Stimulated activated naive CD8-positive, alpha-beta T cell treated with anti-CD3 and anti-CD28 coated beads, Interleukin-15, Interleukin-2, amounts not matched to agents 100 U/mL and 50 U/mL, for 24 hours (primary cell): ENCODE results near the gene NPHP3.
"Not testable (repeated sequence)": the region's sequence is repeated elsewhere in the genome, so short reads cannot be mapped to it uniquely, and the experiment has no call there.

Experiments used
- ATAC-seq: fragments of 150-1000 bp; cut with Tn5 transposase; one replicate; pipeline ENCODE4 v1.10.0; 2021
- DNase-seq: peaks from one replicate; pipeline ENCODE4 v3.0.0; 2021

NPHP3 gene

DNA sequence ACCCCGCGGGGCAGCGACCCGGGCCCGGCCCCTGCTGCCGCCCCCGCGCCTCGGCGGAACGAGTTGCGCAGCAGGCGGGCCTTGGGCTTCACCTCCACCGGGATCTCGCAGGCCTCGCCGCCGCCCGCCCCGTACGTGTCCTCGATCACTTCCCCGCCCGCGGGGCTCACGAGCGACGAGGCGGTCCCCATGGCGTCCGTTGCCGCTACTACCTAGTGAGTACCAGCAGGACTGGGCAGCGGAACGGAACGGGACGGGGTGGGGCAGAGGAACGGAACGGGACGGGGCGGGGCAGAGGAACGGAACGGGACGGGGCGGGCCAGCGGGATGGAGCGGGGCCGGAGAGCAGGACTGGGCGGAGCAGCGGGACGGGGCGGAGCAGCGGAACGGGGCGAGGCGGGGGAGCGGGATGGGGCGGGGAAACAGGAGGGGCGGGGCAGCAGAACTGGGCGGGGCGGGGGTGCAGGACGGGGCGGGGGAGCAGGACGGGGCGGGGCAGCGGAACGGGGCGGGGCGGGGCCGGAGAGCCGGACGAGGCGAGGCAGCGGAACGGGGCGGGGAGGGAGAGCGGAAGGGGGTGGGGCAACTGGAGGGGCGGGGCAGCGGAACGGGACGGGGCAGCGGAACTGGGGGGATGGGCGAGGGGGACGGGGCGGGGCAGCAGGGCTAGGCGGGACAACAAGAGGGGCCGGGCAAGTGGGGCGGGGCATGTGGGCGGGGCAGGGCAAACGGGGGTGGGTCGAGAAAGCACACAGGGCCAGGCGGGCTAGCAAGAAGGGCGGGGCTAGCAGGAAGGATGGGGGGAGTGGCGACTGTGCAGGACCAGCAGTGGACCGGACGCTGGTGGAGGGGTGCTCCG lies at the start of gene NPHP3:
Gene NPHP3 (minus strand): TSS at position 245 of the 859 bp plus-strand sequence. CDS start 54 bp downstream, at position 191.
- ATAC-seq (peak; percentile 92), DNase-seq (peak; percentile 98)

GRCh38 chr3:132758740-132759139 lies 36.5 kb upstream of the NPHP3 start:
- ATAC-seq = no peak
- DNase-seq = no peak

DNA sequence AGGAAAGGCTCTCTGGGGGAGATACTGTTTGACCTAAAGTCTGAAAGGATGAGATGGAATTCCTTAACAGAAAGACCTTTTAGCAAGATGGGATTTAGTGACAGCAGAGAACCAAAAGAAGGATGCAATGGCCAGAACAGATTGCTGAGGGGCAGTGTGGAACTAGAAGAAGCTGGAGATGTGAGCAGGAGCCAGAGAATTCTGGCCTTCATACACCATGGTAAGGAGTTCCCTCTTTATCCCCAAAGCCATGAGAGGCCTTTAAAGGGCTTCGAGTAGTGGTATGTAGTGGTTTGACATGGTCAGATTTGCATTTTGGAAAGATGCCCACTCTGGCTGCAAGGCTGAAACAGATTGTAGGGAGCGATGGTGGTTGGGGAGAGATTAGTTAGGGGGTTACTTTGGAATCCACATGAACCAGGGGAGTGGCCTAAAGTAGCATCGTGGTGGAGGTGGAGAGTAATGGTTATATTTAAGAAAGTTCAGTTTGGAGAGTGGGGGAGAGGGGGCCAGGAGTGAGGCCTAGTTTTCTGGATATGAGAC lies 34.0 kb upstream of the NPHP3 start:
- ATAC-seq = no peak
- no peak for DNase-seq

DNA sequence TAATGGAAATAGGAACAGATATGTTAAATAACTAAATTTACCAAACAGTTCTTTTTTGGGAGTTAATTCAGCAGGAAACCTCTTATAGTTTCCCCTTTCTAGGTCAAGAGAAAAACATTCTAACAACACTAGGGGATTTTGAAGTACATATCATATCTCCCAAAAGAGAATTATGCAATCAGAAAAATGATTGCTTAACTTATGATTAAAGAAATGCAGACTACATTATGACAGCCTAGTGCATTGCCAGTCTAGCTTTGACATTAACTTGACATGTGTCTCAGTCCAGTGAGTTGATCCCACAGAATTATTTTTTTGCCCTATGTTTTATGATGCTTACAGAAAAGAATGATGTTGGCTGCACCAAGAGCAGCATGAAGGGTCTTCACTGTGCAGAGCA lies 31.7 kb upstream of the NPHP3 start:
- no peak for DNase-seq
- no peak for ATAC-seq

DNA sequence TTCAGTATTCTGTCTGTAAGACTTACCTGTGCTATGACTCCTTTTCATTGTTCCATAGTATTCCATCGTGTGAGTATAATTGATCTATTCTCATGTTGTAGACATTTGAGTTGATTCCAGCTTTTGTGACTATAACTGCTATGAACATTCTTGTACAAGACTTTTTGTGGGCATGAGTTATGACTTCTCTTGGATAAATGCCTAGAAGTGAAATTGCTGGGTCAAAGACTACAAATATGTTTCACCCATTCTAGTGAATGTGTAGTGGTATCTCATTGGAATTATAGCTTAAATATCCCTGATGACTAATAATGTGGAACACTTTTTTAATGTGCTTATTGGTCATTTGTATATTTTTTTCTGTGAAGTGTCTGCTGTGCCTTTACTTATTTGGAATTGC lies 27.6 kb upstream of the NPHP3 start:
- no peak for DNase-seq
- no peak for ATAC-seq

DNA sequence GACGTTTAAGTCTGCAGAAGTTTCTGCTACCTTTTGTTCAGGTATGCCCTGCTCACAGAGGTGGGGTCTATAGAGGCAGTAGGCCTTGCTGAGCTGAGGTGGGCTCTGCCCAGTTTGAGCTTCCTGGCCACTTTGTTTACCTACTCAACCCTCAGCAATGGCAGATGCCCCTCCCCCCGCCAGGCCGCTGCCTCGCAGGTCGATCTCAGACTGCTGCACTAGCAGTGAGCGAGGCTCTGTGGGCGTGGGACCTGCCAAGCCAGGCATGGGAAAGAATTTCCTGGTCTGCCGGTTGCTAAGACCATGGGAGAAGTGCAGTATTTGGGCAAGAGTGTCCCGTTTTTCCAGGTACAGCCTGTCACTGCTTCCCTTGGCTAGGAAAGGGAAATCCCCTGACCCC lies 24.5 kb upstream of the NPHP3 start:
- not testable (repeated sequence) for ATAC-seq

GRCh38 chr3:132738314-132738713 lies 16.1 kb upstream of the NPHP3 start:
- DNase-seq (no peak), ATAC-seq (no peak)

More for the DNA sequence above, 24.5 kb upstream of the NPHP3 start:
- not testable (repeated sequence) for DNase-seq

DNA sequence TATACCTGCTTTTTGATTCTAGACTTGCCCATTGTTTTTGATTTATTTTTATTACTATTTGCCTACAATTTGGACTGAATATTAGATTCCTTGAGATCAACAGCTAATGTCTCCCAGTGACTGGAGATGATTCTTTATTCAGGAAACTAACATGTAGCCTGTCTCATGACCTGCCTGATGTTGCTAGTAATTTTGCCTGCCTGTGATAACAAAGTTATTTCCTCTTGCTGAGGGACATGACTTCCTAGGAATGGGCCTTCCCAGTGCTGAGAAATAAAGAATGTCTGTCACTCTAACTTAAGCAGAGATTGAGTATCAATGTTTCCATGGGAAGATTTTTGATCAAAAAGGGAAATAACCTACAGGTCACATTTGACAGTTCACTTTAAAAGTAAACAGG lies 13.4 kb upstream of the NPHP3 start:
- ATAC-seq (no peak), DNase-seq (no peak)

DNA sequence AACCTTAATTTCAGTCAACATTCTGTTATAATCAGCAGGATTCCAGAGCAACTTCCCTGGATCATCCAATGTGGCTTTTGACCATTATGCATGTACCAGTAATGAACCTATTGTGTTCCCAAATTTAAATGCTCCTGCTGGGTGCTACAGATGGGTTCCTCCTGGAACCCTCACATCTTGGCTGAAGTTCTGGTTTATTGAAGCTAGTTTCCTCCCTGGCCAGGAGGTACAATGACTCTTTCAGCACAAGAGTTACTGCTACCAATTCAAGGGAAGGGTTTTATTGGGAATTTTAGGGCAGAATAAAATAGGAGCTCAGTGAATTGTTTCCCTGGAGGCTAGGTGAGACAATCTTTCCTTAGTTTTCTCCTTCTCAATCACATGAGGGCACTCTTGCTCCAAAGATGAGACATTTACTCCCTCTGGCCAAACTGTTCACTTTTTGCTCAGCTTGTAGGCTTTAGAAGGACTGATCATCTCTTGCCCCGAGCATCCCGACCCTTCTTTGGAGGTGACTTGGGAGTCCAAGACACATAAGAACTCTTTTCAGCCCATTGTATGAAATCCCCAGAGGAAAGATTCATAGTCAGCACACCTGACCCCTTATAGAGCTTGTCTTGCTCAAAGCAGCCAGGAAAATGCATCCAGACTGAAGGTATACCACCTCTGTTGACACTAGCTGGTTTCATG lies 8.8 kb upstream of the NPHP3 start:
- peak; percentile 36 for ATAC-seq
- no peak for DNase-seq

- DNase-seq = no peak
- no peak for ATAC-seq
Measured at GRCh38 chr3:132726341-132726823, 4.2 kb upstream of the NPHP3 start.

DNA sequence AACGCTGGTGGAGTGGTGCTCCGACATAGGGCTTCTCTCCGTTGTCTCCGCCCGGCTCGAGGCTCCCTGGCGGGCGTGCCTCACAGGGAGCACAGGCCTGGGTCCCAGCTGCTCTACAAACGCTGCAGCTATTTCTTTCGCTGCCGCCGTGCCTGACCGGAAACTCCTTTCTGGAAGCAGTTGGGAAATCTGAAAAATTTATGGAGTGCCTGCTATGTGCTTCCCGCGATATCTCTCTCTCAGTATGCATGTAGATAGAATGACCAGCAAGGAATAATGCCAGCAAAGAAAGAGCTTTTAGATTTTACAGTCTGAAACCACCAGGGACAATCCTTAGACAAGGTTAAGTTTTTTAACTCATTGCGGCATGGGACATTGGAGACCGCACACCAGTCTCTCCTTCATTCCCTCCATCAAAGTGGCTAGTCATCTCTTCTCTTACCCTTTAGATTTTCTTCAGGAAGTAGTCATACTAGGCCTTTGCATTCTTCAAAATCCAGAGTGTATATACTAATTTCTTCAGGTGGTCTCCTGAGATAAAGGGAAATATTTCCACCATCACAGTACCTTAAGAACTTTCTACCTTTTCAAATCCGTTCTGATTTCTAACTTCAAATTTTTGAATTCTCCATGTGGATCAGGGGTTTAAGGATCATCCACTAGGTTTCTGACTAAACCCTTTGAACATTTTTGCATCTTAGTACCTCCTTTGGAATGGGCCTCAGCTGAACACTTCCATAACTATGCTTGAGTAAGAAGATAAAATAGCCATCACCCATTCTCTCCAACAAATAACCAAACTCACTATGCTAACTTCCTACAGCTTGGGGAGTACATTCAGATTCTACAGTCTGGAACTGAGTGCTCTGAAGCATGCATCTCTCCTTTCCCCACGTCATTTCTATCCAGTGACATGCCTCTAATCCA lies 1.1 kb upstream of the NPHP3 start:
- ATAC-seq (no peak), DNase-seq (no peak)

DNA sequence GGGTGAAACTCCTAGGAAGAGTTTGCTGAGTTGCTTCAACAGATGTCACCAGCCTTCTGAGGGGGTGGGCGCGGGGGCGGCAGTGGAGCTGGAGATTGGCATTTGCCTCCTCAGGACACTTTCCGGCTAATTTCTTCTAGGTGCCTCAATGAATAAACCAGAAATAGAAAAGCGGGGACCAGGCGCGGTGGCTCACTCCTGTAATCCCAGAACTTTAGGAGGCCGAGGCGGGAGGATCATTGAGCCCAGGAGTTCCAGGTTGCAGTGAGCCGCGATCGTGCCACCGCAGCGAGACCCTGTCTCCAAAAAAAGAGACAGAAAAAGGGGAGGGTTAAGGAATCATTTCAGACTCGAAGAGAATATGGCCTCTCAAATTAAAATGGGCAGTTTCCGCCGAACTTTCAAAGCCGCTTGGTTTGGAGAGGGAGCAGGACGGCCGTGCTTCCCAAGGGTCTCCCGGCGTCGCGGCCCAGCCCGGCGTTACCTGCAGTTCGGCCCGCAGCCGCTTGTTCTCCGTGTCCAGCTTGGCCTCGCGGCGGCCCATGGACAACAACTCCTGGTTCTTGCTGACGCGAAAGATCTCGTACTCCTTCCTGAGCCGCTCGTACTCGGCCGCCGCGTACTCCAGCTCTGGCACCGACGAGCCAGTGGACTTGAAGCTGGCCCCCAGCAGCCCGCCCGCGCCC lies 587 bp downstream of the NPHP3 start:
- ATAC-seq (peak; percentile 12), DNase-seq (peak; percentile 49)

- DNase-seq = no peak
- ATAC-seq = no peak
Measured at GRCh38 chr3:132720228-132720627, 2.0 kb downstream of the NPHP3 start.

GRCh38 chr3:132716372-132716771 lies 5.8 kb downstream of the NPHP3 start:
- ATAC-seq (no peak), DNase-seq (no peak)

GRCh38 chr3:132713977-132714727 lies 8.1 kb downstream of the NPHP3 start:
- ATAC-seq = no peak
- DNase-seq = no peak

GRCh38 chr3:132710311-132710710 lies 11.9 kb downstream of the NPHP3 start:
- no peak for DNase-seq
- ATAC-seq = no peak

DNA sequence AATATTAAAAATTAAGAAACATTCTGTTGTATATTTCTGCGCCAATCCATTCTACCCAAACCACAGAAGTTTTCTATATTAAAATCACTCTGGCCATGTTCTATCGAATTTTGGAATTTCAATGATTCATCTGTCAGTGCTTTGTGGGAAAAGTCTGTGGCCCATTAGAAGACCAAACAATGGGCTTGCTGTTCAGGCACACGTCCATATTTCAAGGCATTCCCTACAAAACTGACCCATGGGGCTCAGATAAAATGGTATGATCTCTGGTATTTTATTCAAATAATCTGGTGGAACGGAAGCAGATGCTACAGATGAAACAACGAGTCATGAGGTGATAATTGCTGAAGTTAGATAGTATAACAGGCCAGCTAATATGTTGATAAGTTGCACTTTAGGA lies 12.4 kb downstream of the NPHP3 start:
- ATAC-seq = no peak
- DNase-seq = no peak

DNA sequence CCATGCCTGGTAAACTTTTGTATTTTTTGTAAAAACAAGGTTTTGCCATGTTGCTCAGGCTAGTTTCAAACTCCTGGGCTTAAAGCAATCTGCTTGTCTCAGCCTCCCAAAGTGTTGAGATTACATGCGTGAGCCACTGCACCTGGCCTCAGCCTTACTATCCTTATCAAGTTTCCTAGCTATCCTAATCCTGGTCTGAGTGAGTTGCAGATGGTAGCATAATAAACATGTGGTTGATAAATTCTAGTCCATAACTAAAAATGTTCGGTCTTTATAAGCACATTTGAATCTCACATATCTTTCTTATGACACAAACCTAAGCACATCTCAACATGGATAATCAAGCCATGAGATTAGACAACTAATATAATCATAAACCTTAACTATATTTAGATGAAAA lies 18.5 kb downstream of the NPHP3 start:
- DNase-seq = no peak
- ATAC-seq = no peak

DNA sequence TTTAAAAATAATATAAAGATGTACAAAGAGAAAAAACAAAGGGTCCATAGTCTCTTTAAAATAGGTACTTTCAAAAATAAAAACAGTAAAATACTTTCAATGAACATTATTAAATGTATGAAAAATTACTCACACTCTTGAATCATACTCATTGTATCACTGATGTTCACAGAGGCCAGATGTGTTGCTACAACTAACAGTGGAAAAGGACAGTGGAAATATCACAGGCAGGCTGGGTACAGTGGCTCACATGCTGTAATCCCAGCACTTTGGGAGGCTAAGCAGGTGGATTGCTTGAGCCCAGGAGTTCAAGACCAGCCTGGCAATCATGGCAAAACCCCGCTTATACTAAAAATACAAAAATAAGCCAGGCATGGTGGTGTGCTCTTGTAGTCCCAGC lies 26.8 kb downstream of the NPHP3 start:
- DNase-seq (no peak), ATAC-seq (no peak)

GRCh38 chr3:132694991-132695390 lies 27.2 kb downstream of the NPHP3 start:
- ATAC-seq (no peak), DNase-seq (no peak)

GRCh38 chr3:132690040-132690439 lies 32.2 kb downstream of the NPHP3 start:
- ATAC-seq (no peak), DNase-seq (no peak)
